Fibroblast of the aortic adventitia (primary cell): ENCODE data around the gene CKAP5. TPM values are rescaled to one million over a fixed set of nuclear protein-coding genes. Genes with fewer than 3 reads are reported as not detected.

Experiments
- DNase-seq: peaks from one replicate; pipeline ENCODE4 v3.0.0-alpha.2; 2010; ENCODE audit warnings: low read depth
- H3K4me3 ChIP-seq: 2 replicates; pipeline ENCODE4 v1.5.1; 2011; ENCODE audit warnings: low read depth, mild to moderate bottlenecking, control low read depth, low read length, moderate library complexity
- total RNA-seq: library from RNA; depleted of rRNA; stranded (reverse); fragments of >200 nt; gene quantifications from 2 replicates; pipeline ENCODE4 v1.2.3, GENCODE V29; 2012; ENCODE audit warnings: low replicate concordance
- TF ChIP-seq, protein P1 (sequence below): IDR thresholded peaks from 2 replicates; pipeline ENCODE4 v1.5.1; 2011; ENCODE audit warnings: mild to moderate bottlenecking, low read length, control low read depth, inconsistent platforms; ENCODE audit not compliant: insufficient read depth

The CKAP5 gene
- total RNA-seq, 1 donor = 83.3 TPM

DNA sequence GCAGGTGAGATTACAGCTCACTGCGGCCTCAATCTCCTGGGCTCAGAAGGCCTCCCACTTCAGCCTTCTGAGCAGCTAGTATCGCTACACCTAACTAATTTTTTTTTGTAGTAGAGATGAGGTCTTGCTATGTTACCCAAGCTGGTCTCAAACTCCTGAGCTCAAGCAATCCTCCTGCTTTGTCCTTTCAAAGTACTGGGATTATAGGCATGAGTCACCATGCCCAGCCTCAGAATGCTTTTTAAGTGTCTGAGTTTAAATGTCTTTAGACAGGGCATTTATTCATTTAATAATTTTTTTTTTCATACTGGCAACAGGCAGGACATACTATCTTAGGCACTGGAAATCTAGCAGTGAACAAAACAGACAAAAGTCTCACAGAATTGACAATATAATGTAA lies 44.6 kb upstream of the CKAP5 start:
- H3K4me3 ChIP-seq = no peak overlapping the region
- TF ChIP-seq, protein P1, sequence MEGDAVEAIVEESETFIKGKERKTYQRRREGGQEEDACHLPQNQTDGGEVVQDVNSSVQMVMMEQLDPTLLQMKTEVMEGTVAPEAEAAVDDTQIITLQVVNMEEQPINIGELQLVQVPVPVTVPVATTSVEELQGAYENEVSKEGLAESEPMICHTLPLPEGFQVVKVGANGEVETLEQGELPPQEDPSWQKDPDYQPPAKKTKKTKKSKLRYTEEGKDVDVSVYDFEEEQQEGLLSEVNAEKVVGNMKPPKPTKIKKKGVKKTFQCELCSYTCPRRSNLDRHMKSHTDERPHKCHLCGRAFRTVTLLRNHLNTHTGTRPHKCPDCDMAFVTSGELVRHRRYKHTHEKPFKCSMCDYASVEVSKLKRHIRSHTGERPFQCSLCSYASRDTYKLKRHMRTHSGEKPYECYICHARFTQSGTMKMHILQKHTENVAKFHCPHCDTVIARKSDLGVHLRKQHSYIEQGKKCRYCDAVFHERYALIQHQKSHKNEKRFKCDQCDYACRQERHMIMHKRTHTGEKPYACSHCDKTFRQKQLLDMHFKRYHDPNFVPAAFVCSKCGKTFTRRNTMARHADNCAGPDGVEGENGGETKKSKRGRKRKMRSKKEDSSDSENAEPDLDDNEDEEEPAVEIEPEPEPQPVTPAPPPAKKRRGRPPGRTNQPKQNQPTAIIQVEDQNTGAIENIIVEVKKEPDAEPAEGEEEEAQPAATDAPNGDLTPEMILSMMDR = no peak
- peak; percentile 4 for DNase-seq

DNA sequence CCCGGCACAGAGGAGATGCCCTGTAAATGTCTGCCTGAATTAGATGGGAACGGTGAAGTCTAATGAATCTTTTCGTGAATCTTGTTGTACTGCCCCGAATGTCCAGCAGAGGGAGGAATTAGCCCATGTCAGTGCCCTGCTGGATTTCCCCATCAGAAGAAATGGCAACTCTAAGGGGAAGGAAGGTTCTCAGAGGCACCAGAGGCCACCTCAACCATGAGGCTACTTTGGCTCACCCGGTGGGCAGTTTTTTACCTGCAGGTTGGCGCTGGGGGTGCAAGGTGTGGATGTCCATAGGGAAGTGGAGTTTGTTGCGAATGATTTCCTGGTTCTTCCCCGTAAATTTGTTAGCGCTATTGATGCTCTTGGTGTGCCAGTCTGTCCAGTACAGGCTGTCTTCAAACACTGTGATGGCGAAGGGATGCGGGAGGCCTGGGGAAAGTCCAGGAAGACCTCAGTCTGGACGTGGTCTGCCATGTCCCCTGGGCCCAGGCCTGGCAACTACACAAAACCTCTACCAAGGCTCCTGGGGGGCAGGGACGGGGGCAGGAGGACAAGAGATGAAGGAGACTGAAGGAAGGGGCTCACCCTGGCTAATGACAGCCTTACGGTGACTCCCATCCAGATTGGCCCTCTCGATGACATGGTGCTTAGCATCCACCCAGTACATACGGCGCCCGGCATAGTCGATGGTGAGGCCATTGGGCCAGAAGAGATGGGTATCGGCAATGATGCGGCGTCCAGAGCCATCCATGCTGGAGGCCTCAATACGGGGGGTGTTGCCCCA lies 43.8 kb upstream of the CKAP5 start:
- no peak overlapping the region for H3K4me3 ChIP-seq
- TF ChIP-seq, protein P1 = peak; percentile 87

DNA sequence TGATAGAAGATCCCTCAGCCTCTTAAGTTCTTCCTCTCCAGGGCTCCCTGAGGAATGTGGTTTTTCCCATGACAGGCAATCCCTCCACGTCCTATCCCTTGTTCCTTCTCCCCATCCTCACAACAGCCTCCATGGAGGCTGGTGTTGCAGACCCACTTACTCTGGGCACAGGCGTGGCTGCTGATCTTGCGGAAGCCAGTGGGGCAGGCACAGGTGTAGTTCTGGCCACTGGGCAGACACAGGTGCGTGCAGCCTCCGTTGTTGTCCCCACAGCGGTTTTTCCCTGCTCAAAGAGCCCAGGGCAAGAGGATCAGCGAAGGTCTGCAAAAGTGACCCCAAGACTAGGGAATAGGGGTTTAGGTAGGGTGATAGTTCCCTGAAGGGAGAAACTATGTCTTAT lies 43.2 kb upstream of the CKAP5 start:
- TF ChIP-seq, protein P1 = no peak
- no peak for DNase-seq
- H3K4me3 ChIP-seq = no peak overlapping the region

More for the DNA sequence above, 43.8 kb upstream of the CKAP5 start:
- peak; percentile 84 for DNase-seq

DNA sequence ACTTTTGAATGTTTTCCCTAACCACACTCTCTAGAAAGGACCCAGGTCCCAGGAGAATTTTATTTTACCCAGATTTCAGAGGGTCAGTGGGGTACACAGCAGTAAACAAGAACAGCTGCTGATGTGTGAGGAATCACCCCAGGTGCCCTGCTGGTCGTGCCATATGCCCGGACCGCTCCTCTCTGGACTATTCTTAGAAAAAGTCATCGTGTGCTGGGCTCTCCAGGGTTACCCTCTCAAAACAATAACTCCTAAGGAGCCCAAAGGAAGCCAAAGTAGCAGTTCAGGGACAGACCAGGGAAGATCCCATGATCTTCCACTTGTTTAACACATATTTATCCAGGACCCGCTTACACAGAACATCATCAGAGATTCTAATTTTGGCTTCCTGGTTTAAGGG lies 42.6 kb upstream of the CKAP5 start:
- TF ChIP-seq, protein P1 = no peak

DNA sequence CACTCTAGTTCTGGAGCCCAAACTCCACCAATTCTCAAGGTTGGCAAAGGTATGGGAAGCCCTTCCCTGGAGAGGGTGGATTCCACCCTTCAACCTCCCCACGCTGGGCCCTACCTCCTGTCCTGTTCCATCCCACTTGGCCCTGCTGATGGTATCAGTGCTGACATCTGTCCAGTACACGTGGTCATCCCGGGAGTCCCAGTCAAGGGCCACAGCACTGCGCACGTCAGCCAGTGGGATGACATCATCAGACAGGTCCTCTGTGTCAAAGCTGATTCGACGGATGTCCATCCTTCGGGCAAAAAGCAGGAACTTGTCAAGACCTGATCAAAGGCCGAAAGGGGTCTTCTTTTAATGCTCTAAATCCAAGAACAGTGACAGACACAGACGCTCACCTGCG lies 40.1 kb upstream of the CKAP5 start:
- TF ChIP-seq, protein P1 = no peak
- H3K4me3 ChIP-seq = no peak overlapping the region
- DNase-seq = no peak

More for the DNA sequence above, 42.6 kb upstream of the CKAP5 start:
- no peak for DNase-seq
- no peak overlapping the region for H3K4me3 ChIP-seq

DNA sequence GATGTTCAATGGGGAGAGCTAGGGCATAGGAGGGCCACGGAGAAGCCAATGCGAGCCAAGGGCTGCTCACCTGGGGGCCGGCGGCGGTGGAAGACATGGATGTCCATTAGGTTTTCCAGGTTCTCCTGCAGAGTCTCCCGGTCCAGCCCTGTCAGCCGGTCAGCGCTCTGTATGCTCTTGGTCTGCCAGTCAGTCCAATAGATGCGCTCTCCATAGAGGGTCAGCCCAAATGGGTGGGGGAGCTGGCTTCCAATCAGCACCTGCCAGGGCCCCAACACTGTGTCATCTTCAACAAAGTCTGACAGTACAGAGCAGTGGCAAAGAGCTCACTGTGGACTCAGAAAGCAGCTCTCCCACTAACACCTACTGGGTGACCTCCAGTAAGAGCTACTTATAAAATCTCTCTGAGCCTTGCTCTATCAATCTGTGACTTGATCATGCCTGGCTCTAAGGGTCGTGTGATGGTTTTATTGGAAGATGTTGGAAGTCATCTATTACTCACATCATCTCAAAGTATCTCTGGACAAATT lies 33.0 kb upstream of the CKAP5 start:
- no peak for DNase-seq
- TF ChIP-seq, protein P1 = no peak
- no peak overlapping the region for H3K4me3 ChIP-seq
